GM18909 (cell line): ENCODE results near the gene ZNF536.
"Not testable (repeated sequence)": the region's sequence is repeated elsewhere in the genome, so short reads cannot be mapped to it uniquely, and the experiment has no call there.

Source experiments
- ATAC-seq: cut with Tn5 transposase; IDR thresholded peaks from one replicate; pipeline ENCODE4 v1.9.1; 2021; ENCODE audit warnings: mild to moderate bottlenecking; ENCODE audit not compliant: unreplicated experiment, poor library complexity

The ZNF536 gene

GRCh38 chr19:30340771-30341561 lies 31.2 kb upstream of the ZNF536 start:
- no peak for ATAC-seq

- no peak for ATAC-seq
These were observed 30.5 kb upstream of the ZNF536 start for GRCh38 chr19:30341611-30342201.

GRCh38 chr19:30342901-30343300 lies 29.3 kb upstream of the ZNF536 start:
- ATAC-seq: no peak

GRCh38 chr19:30344446-30345425 lies 27.4 kb upstream of the ZNF536 start:
- no peak for ATAC-seq

GRCh38 chr19:30345686-30346085 lies 26.5 kb upstream of the ZNF536 start:
- no peak for ATAC-seq

- ATAC-seq: not testable (repeated sequence)
These were observed 25.7 kb upstream of the ZNF536 start for GRCh38 chr19:30346468-30346867.

GRCh38 chr19:30349131-30349730 lies 23.0 kb upstream of the ZNF536 start:
- ATAC-seq: no peak

GRCh38 chr19:30350692-30351663 lies 21.2 kb upstream of the ZNF536 start:
- no peak for ATAC-seq

GRCh38 chr19:30351774-30352173 lies 20.4 kb upstream of the ZNF536 start:
- ATAC-seq: no peak

GRCh38 chr19:30353394-30353945 lies 18.7 kb upstream of the ZNF536 start:
- no peak for ATAC-seq

GRCh38 chr19:30355586-30355985 lies 16.6 kb upstream of the ZNF536 start:
- ATAC-seq: no peak

GRCh38 chr19:30356951-30357579 lies 15.1 kb upstream of the ZNF536 start:
- no peak for ATAC-seq

GRCh38 chr19:30357580-30357954 lies 14.6 kb upstream of the ZNF536 start:
- no peak for ATAC-seq

GRCh38 chr19:30358319-30358718 lies 13.9 kb upstream of the ZNF536 start:
- no peak for ATAC-seq

- ATAC-seq: no peak
These were observed 13.2 kb upstream of the ZNF536 start for GRCh38 chr19:30358821-30359580.

- no peak for ATAC-seq
These were observed 12.2 kb upstream of the ZNF536 start for GRCh38 chr19:30359936-30360335.

GRCh38 chr19:30360376-30361106 lies 11.6 kb upstream of the ZNF536 start:
- no peak for ATAC-seq
